SK-N-SH (cell line): ENCODE results near the gene RAB4A. TPM values are rescaled to one million over a fixed set of nuclear protein-coding genes. Genes with fewer than 3 reads are reported as not detected.

Source experiments
- CTCF ChIA-PET: fragments of 300-600, 350-600 bp; formaldehyde crosslinking; extraction: SDS; loops from one replicate; lab custom pipeline; 2021; lab: Yijun Ruan, JAX
- POLR2A ChIA-PET: fragments of 350-600 bp; sonication (Branson Sonifier 250); formaldehyde crosslinking; extraction: SDS; loops from one replicate; lab custom pipeline; 2020; ENCODE audit warnings: antibody characterized with exemption, inconsistent platforms; lab: Yijun Ruan, JAX
- DNase-seq: peaks from one replicate; pipeline ENCODE4 v3.0.0; 2012
- H2AFZ ChIP-seq: fragments of 200-600 bp; sonication (generic); 2 replicates; pipeline ENCODE4 v1.8.1; 2016; ENCODE audit warnings: antibody characterized with exemption, mild to moderate bottlenecking, low read depth
- H3F3A ChIP-seq: fragments of 200-600 bp; sonication (generic); replicated peaks from 2 replicates; pipeline ENCODE3; 2016; ENCODE audit warnings: antibody characterized with exemption, mild to moderate bottlenecking; ENCODE audit not compliant: insufficient read depth
- H3K27ac ChIP-seq, 2 experiments: fragments of 200-500 bp in 1 of 2; fragments of 200-600 bp in 1 of 2; sonication (Bioruptor generic) in 1 of 2; sonication (generic), shearing (Covaris generic) in 1 of 2; 2 replicates each; pipeline versions ENCODE4 v1.5.1 to v1.6.1; 2014 to 2016; ENCODE audit warnings: low read depth in 2 of 2, inconsistent platforms in 1 of 2, low read length in 1 of 2, mild to moderate bottlenecking in 1 of 2, mixed read lengths in 1 of 2
- H3K27me3 ChIP-seq: fragments of 200-600 bp; sonication (generic), shearing (Covaris generic); 2 replicates; pipeline ENCODE4 v1.6.1; 2016; ENCODE audit warnings: mixed run types; ENCODE audit not compliant: insufficient read depth
- H3K36me3 ChIP-seq, 2 experiments: fragments of 200-500 bp in 1 of 2; fragments of 200-600 bp in 1 of 2; sonication (Bioruptor generic) in 1 of 2; sonication (generic) in 1 of 2; replicated peaks in 1 of 2; 2 replicates each; pipeline versions ENCODE3 to v1.5.1; 2014 to 2016; ENCODE audit warnings: low read length in 1 of 2, mild to moderate bottlenecking in 1 of 2; ENCODE audit not compliant: insufficient read depth in 2 of 2, control insufficient read depth in 1 of 2
- H3K4me1 ChIP-seq, 2 experiments: fragments of 200-500 bp in 1 of 2; fragments of 200-600 bp in 1 of 2; sonication (Bioruptor generic) in 1 of 2; sonication (generic), shearing (Covaris generic) in 1 of 2; 2 replicates each; pipeline versions ENCODE4 v1.5.1 to v1.6.1; 2014 to 2016; ENCODE audit warnings: low read depth in 1 of 2, low read length in 1 of 2, mixed run types in 1 of 2; ENCODE audit not compliant: insufficient read depth in 2 of 2, control insufficient read depth in 1 of 2
- H3K4me2 ChIP-seq: fragments of 200-600 bp; sonication (generic), shearing (Covaris generic); 2 replicates; pipeline ENCODE4 v1.6.1; 2017; ENCODE audit warnings: mixed run types
- H3K4me3 ChIP-seq, 2 experiments: fragments of 200-500 bp in 1 of 2; fragments of 200-600 bp in 1 of 2; sonication (Bioruptor generic) in 1 of 2; sonication (generic), shearing (Covaris generic) in 1 of 2; 2 replicates each; pipeline versions ENCODE4 v1.5.1 to v1.8.1; 2014 to 2016; ENCODE audit warnings: low read depth in 2 of 2, inconsistent platforms in 1 of 2, low read length in 1 of 2, mild to moderate bottlenecking in 1 of 2, mixed read lengths in 1 of 2, moderate library complexity in 1 of 2
- H3K79me2 ChIP-seq: fragments of 200-600 bp; sonication (generic); 2 replicates; pipeline ENCODE4 v1.8.1; 2017; ENCODE audit warnings: mild to moderate bottlenecking; ENCODE audit not compliant: insufficient read depth
- H3K9ac ChIP-seq: fragments of 200-600 bp; sonication (generic); 2 replicates; pipeline ENCODE4 v1.6.1; 2017; ENCODE audit warnings: mixed run types
- H3K9me2 ChIP-seq: fragments of 200-600 bp; sonication (generic); 2 replicates; pipeline ENCODE4 v1.6.1; 2017; ENCODE audit warnings: mixed run types
- H3K9me3 ChIP-seq: fragments of 200-600 bp; sonication (generic); 2 replicates; pipeline ENCODE4 v1.6.1; 2017; ENCODE audit warnings: mixed run types, mild to moderate bottlenecking, moderate library complexity
- H4K20me1 ChIP-seq: fragments of 200-600 bp; sonication (generic); 2 replicates; pipeline ENCODE4 v1.6.1; 2017; ENCODE audit warnings: mild to moderate bottlenecking, mixed run types; ENCODE audit not compliant: insufficient read depth
- CHD2 ChIP-seq: fragments of 150-350 bp; IDR thresholded peaks from 2 replicates; pipeline ENCODE4 v1.6.1; 2018; ENCODE audit warnings: low read length; ENCODE audit not compliant: partially characterized antibody
- CTCF ChIP-seq: fragments of 200-600 bp; sonication (generic); IDR thresholded peaks from 2 replicates; pipeline ENCODE4 v1.6.1; 2017; ENCODE audit warnings: antibody characterized with exemption, mild to moderate bottlenecking, moderate library complexity
- EZH2phosphoT487 ChIP-seq: fragments of 200-600 bp; sonication (generic); IDR thresholded peaks from 2 replicates; pipeline ENCODE4 v1.6.1; 2017; ENCODE audit warnings: low read depth, mixed run types, mild to moderate bottlenecking, antibody characterized with exemption, moderate library complexity, borderline replicate concordance
- FOXJ3 ChIP-seq: sonication (generic); formaldehyde crosslinking; IDR thresholded peaks from 2 replicates; pipeline ENCODE4 v1.5.1; 2020; ENCODE audit warnings: mild to moderate bottlenecking, missing genetic modification reagents
- GABPA ChIP-seq: IDR thresholded peaks from 2 replicates; pipeline ENCODE4 v1.4.0; 2012; ENCODE audit warnings: low read depth, mild to moderate bottlenecking
- IRF3 ChIP-seq: fragments of 150-350 bp; IDR thresholded peaks from 2 replicates; pipeline ENCODE4 v1.6.1; 2016; ENCODE audit warnings: mild to moderate bottlenecking, low read depth, low read length
- MAX ChIP-seq: IDR thresholded peaks from 2 replicates; pipeline ENCODE4 v1.4.0; 2012; ENCODE audit warnings: low read depth
- MXI1 ChIP-seq: IDR thresholded peaks from 2 replicates; pipeline ENCODE4 v1.6.1; 2012; ENCODE audit warnings: mild to moderate bottlenecking, low read depth, low read length, improper control_type of control experiment
- PBX3 ChIP-seq: IDR thresholded peaks from 2 replicates; pipeline ENCODE4; 2012
- POLR2AphosphoS5 ChIP-seq: IDR thresholded peaks from 2 replicates; pipeline ENCODE4 v1.6.1; 2012; ENCODE audit warnings: low read depth, low read length
- RCOR1 ChIP-seq: fragments of 150-350 bp; IDR thresholded peaks from 2 replicates; pipeline ENCODE4 v1.6.1; 2017; ENCODE audit warnings: antibody characterized with exemption, low read length
- RFX5 ChIP-seq: IDR thresholded peaks from 2 replicates; pipeline ENCODE4 v1.6.1; 2012; ENCODE audit warnings: mild to moderate bottlenecking, improper control_type of control experiment, low read length
- RXRA ChIP-seq: IDR thresholded peaks from 2 replicates; pipeline ENCODE4 v1.4.0; 2012; ENCODE audit warnings: low read depth, mild to moderate bottlenecking, borderline replicate concordance
- SIN3A ChIP-seq: IDR thresholded peaks from 2 replicates; pipeline ENCODE4 v1.6.1; 2012; ENCODE audit warnings: low read depth, mild to moderate bottlenecking, low read length, moderate library complexity, borderline replicate concordance
- TAF1 ChIP-seq: IDR thresholded peaks from 2 replicates; pipeline ENCODE4 v1.6.1; 2012; ENCODE audit warnings: low read depth, mild to moderate bottlenecking, low read length, moderate library complexity, borderline replicate concordance
- TCF12 ChIP-seq: IDR thresholded peaks from 2 replicates; pipeline ENCODE4 v1.4.0; 2012
- YY1 ChIP-seq: IDR thresholded peaks from 2 replicates; pipeline ENCODE4 v1.4.0; 2012; ENCODE audit warnings: low read depth, mild to moderate bottlenecking
- ZBTB33 ChIP-seq: IDR thresholded peaks from 2 replicates; pipeline ENCODE4 v1.4.0; 2012; ENCODE audit warnings: low read depth, borderline replicate concordance
- WGBS: methylation state at CpG from one replicate; pipeline ENCODE4 v1.1.6; 2017; ENCODE audit warnings: low lambda C conversion rate; 5-methylcytosine and 5-hydroxymethylcytosine counted together
- polyA plus RNA-seq, 3 experiments: library from polyadenylated mRNA; depleted of rRNA; stranded (reverse); fragments of >200 nt; gene quantifications; 2 replicates each; pipeline ENCODE4 v1.2.3, GENCODE V29; 2012

RAB4A gene
- polyA plus RNA-seq, 1 of the 3 experiments (the other 2 are of a cell fraction): 28.1 TPM

- no peaks in the 10 kb centered on the region for H3K4me1 ChIP-seq
These were observed 31.8 kb downstream of the RAB4A start for GRCh38 chr1:229302740-229303139.

More at GRCh38 chr1:229302740-229303139, 31.8 kb downstream of the RAB4A start:
- no peak for DNase-seq
- 96% methylated on average over 8 of the region's 8 CpGs for WGBS
- Histone ChIP-seq H3K9me3 (no peaks in the 10 kb centered on the region), H3K4me3 (no peak overlapping the region), H3K79me2 (no peaks in the 10 kb centered on the region), H3K27ac (no peak overlapping the region), H3K27me3 (no peaks in the 10 kb centered on the region), H3F3A (no peaks in the 10 kb centered on the region), H3K9me2 (no peaks in the 10 kb centered on the region), H3K9ac (no peak overlapping the region), H4K20me1 (no peaks in the 10 kb centered on the region), H3K36me3 (peaks cover 63 to 76% of the 10 kb centered on the region in 2 experiments), H3K4me2 (no peak overlapping the region), H2AFZ (no peak overlapping the region)
- TF ChIP-seq POLR2AphosphoS5 (no peak), EZH2phosphoT487 (no peak), SIN3A (no peak), PBX3 (no peak), RFX5 (no peak), FOXJ3 (CRISPR knock-in tag) (no peak), TCF12 (no peak), RXRA (no peak), GABPA (no peak), MXI1 (no peak), MAX (no peak), CTCF (no peak), TAF1 (no peak), YY1 (no peak), CHD2 (no peak), RCOR1 (no peak), ZBTB33 (no peak), IRF3 (no peak)
- CTCF ChIA-PET: no interaction called here
- POLR2A ChIA-PET: no interaction called here
